Neural crest cell (in vitro differentiated cells): ENCODE results near the gene TMX4. TPM values are rescaled to one million over a fixed set of nuclear protein-coding genes. Genes with fewer than 3 reads are reported as not detected.
A peak's percentile ranks its signal among the peaks of the same experiment; 100 is the strongest.

Source experiments
- DNase-seq: peaks from one replicate; pipeline ENCODE4 v3.0.0; 2021; ENCODE audit warnings: low read depth, mixed read lengths, low spot score
- H3K27ac Mint-ChIP-seq: one replicate; pipeline ENCODE4 v1.8.0; 2021; ENCODE audit warnings: mild to moderate bottlenecking, mixed read lengths; ENCODE audit not compliant: unreplicated experiment
- H3K27me3 Mint-ChIP-seq: 2 replicates; pipeline ENCODE4 v1.8.0; 2021; ENCODE audit warnings: low read depth, mild to moderate bottlenecking, mixed read lengths
- H3K36me3 Mint-ChIP-seq: 2 replicates; pipeline ENCODE4 v1.8.0; 2021; ENCODE audit warnings: low read depth, mild to moderate bottlenecking, mixed read lengths
- H3K4me1 Mint-ChIP-seq: 2 replicates; pipeline ENCODE4 v1.8.0; 2021; ENCODE audit warnings: mixed read lengths
- H3K4me3 Mint-ChIP-seq: one replicate; pipeline ENCODE4 v1.8.0; 2021; ENCODE audit warnings: mild to moderate bottlenecking, mixed read lengths
- H3K9me3 Mint-ChIP-seq: 2 replicates; pipeline ENCODE4 v1.8.0; 2021; ENCODE audit warnings: mixed read lengths
- long read RNA-seq: library from polyadenylated mRNA; unstranded; transcript quantifications from one replicate; pipeline ENCODE4 v2.0.0, GENCODE V29; 2020
- total RNA-seq: library from RNA; stranded (reverse); gene quantifications from 2 replicates; pipeline ENCODE4 v1.2.1, GENCODE V29; 2021
- TF ChIP-seq, protein P1 (sequence below): fragments of 200-600 bp; sonication (generic); conservative IDR thresholded peaks from 2 replicates; pipeline ENCODE4 v1.5.0; 2021; ENCODE audit warnings: antibody characterized with exemption, mild to moderate bottlenecking

The TMX4 gene, protein sequence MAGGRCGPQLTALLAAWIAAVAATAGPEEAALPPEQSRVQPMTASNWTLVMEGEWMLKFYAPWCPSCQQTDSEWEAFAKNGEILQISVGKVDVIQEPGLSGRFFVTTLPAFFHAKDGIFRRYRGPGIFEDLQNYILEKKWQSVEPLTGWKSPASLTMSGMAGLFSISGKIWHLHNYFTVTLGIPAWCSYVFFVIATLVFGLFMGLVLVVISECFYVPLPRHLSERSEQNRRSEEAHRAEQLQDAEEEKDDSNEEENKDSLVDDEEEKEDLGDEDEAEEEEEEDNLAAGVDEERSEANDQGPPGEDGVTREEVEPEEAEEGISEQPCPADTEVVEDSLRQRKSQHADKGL
- 18.0 and 22.7 TPM in 2 replicates for total RNA-seq
- long read RNA-seq, full-length matches to known transcripts, result 7 of 13 reads
- long read RNA-seq, partial matches to known transcripts, result 3 of 13 reads
- long read RNA-seq, other reads (novel, unspliced or antisense), result 3 of 13 reads

DNA sequence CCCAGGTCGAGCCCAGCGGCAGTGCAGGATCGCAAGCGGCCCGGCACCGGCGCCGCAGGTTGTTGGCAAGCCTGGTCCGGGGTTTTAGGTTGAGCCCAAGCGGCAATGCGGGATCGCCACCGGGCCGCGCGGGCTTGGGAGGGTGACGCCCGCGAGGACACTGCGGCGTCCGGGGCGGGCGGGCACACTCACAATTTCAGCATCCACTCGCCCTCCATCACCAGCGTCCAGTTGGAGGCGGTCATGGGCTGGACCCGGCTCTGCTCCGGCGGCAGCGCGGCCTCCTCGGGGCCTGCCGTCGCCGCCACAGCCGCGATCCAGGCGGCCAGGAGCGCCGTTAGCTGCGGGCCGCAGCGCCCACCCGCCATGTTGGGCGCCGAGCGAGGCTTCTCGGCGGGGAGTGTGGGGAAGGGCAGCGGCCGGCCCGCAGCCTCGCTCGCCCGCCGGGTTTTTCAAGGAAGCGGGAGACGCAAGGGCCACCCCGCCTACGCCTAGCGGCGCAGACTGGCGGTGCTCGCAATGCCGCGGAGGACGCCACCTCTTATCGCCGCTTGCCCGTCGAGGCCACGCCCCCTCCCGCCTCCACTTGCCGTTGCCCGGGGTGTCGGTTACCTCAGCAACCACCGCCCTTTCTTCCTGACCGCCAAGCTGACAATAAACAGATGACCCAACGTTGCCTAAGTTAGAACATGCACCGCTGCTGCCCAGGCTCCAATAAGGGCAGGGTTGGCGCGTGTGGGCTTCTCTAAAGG, at the start of gene TMX4:
TSS of gene TMX4 (minus strand) at position 516 of the 752 bp plus-strand sequence. CDS start at position 368, 148 bp downstream.
- DNase-seq, result peak; percentile 95
- Mint-ChIP-seq H3K4me3 (peak within 1 kb of the TSS; percentile 93), H3K9me3 (no peaks in the 10 kb centered on the region), H3K36me3 (no peaks in the 10 kb centered on the region), H3K27ac (peak within 1 kb of the TSS; percentile 95), H3K4me1 (peaks cover 10% of the 10 kb centered on the region), H3K27me3 (no peaks in the 10 kb centered on the region)
- TF ChIP-seq, protein P1, sequence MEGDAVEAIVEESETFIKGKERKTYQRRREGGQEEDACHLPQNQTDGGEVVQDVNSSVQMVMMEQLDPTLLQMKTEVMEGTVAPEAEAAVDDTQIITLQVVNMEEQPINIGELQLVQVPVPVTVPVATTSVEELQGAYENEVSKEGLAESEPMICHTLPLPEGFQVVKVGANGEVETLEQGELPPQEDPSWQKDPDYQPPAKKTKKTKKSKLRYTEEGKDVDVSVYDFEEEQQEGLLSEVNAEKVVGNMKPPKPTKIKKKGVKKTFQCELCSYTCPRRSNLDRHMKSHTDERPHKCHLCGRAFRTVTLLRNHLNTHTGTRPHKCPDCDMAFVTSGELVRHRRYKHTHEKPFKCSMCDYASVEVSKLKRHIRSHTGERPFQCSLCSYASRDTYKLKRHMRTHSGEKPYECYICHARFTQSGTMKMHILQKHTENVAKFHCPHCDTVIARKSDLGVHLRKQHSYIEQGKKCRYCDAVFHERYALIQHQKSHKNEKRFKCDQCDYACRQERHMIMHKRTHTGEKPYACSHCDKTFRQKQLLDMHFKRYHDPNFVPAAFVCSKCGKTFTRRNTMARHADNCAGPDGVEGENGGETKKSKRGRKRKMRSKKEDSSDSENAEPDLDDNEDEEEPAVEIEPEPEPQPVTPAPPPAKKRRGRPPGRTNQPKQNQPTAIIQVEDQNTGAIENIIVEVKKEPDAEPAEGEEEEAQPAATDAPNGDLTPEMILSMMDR, result peak; percentile 58

DNA sequence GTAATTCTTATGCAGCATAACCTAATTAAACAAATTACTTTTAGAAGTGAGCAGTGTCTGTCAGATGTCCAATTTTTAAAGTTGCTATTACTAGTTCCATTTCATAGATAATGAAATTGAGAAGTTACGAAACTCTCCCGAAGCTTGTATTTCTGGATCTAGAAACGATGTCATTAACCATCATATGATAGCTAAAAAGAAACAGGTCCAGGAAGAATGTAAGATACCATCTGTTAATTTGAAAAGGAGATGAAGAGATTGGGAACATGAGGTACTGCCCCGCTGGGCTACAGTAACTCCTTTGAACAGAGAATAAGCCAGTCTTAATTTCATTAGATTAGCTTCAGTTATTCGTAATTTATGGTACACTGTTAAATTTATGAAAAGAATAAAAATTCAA, 47.5 kb upstream of the TMX4 start:
- Mint-ChIP-seq H3K36me3 (no peaks in the 10 kb centered on the region), H3K4me1 (no peaks in the 10 kb centered on the region), H3K27me3 (no peaks in the 10 kb centered on the region), H3K4me3 (no peak overlapping the region), H3K27ac (no peak overlapping the region), H3K9me3 (no peaks in the 10 kb centered on the region)
- DNase-seq, result no peak
- TF ChIP-seq, protein P1, result no peak

DNA sequence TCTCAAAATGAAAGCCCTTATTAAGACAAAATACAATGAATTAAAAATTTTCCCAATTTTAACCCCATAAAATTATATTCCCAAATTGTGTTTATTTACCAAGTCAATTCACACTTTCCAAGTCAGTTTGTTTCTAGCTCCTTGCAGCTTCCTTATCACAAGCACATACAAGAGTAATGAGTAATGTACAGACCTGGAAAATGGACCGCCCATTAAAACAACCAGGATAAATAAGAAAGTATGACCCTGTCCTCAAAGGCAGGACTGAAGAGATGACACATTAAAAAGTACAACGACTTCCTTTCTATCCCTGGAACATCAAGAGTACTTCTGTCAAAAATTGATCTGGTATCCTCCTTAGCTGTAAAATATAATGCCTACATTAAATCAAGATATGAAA, 47.1 kb upstream of the TMX4 start:
- Mint-ChIP-seq H3K27ac (no peak overlapping the region), H3K27me3 (no peaks in the 10 kb centered on the region), H3K9me3 (no peaks in the 10 kb centered on the region), H3K36me3 (no peaks in the 10 kb centered on the region), H3K4me3 (no peak overlapping the region), H3K4me1 (no peaks in the 10 kb centered on the region)
- DNase-seq, result no peak
- TF ChIP-seq, protein P1, result no peak

DNA sequence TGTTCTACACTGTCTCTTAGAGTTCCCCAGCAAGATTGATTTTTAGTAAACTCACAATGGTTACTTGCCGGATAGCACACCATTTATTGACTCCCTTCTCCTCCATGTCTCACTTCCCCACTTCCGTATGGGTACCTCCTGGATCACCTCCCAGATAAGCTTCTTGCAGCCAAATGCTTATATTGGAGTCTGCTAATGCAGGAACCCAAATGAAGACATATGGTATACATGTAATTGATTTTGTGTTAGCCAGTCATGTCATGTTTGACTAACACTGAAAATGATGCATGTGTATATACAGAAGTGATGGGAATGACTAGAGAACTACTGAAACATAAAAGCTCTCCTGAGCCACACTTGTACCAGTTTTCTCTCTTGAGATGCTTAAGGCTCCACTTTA, 46.1 kb upstream of the TMX4 start:
- Mint-ChIP-seq H3K4me1 (no peaks in the 10 kb centered on the region), H3K27me3 (no peaks in the 10 kb centered on the region), H3K4me3 (no peak overlapping the region), H3K36me3 (no peaks in the 10 kb centered on the region), H3K9me3 (no peaks in the 10 kb centered on the region), H3K27ac (no peak overlapping the region)
- no peak for DNase-seq
- TF ChIP-seq, protein P1, result no peak

DNA sequence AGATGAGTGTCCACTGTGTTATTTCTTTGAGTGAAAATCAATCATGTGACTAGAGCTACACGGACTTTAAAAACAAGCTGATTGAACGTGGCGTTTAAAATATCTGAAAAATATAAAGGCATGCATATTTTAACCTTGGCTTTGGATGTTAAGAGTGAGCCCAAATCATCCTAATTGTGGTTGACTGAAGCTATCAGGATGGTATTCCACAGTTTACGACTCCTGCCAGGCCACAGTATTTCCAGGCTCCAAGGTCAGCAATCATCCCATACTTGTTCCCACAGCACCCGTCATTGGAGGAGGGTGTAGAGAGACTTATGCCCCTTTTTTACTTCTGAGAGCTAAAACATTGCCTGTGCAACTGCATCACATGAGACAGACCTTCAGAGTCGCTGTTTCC, 43.2 kb upstream of the TMX4 start:
- TF ChIP-seq, protein P1, result no peak
- H3K9me3 Mint-ChIP-seq, result no peaks in the 10 kb centered on the region

More for the DNA sequence above, 43.2 kb upstream of the TMX4 start:
- no peak overlapping the region for H3K27ac Mint-ChIP-seq
- no peak overlapping the region for H3K4me3 Mint-ChIP-seq
- H3K27me3 Mint-ChIP-seq, result no peaks in the 10 kb centered on the region
- no peaks in the 10 kb centered on the region for H3K36me3 Mint-ChIP-seq
- DNase-seq, result no peak
- no peaks in the 10 kb centered on the region for H3K4me1 Mint-ChIP-seq
